Caco-2 (cell line): Measurements from ENCODE around the gene AGRN. TPM values are rescaled to one million over a fixed set of nuclear protein-coding genes. Genes with fewer than 3 reads are reported as not detected.
A peak's percentile ranks its signal among the peaks of the same experiment; 100 is the strongest.

ENCODE experiments used
- BruUV-seq: library from RNA; stranded (reverse); fragments of 400-500 nt; replicated peaks from 2 replicates; lab custom pipeline; 2021; lab: Mats Ljungman, UMichigan
- CTCF ChIA-PET: fragments of 300-600 bp; sonication (Branson Sonifier 250); formaldehyde crosslinking; loops from one replicate; lab custom pipeline; 2022; ENCODE audit warnings: antibody characterized with exemption; lab: Charles Lee
- POLR2A ChIA-PET: fragments of 300-600 bp; sonication (Branson Sonifier 250); formaldehyde crosslinking; loops from one replicate; lab custom pipeline; 2022; ENCODE audit warnings: antibody characterized with exemption; lab: Charles Lee
- DNase-seq, 2 experiments: peaks; one replicate each; pipeline versions ENCODE4 v3.0.0 to v3.0.0-alpha.2; 2020 to 2022
- H3K27me3 ChIP-seq: replicated peaks from 2 replicates; pipeline ENCODE4 v1.6.0; 2011; ENCODE audit warnings: low read length; ENCODE audit not compliant: control insufficient read depth, insufficient read depth
- H3K36me3 ChIP-seq: 2 replicates; pipeline ENCODE4 v1.5.1; 2011; ENCODE audit warnings: low read length; ENCODE audit not compliant: control insufficient read depth, insufficient read depth
- H3K4me1 ChIP-seq: fragments of 250-450 bp; sonication (Bioruptor Pico); 2 replicates; pipeline ENCODE4 v1.5.1; 2020; ENCODE audit warnings: mild to moderate bottlenecking
- H3K4me3 ChIP-seq: 2 replicates; pipeline ENCODE4 v1.5.1; 2011; ENCODE audit warnings: low read depth, mild to moderate bottlenecking, control low read depth, low read length
- H3K9me3 ChIP-seq: fragments of 250-450 bp; sonication (Bioruptor Pico); 2 replicates; pipeline ENCODE4 v1.5.1; 2020; ENCODE audit warnings: mild to moderate bottlenecking, moderate library complexity
- H3K27ac Mint-ChIP-seq: one replicate; pipeline ENCODE4 v1.8.0; 2022; ENCODE audit warnings: mixed read lengths; ENCODE audit not compliant: unreplicated experiment
- H3K27me3 Mint-ChIP-seq: one replicate; pipeline ENCODE4 v1.8.0; 2022; ENCODE audit warnings: mixed read lengths; ENCODE audit not compliant: insufficient read depth, unreplicated experiment
- H3K36me3 Mint-ChIP-seq: one replicate; pipeline ENCODE4 v1.8.0; 2022; ENCODE audit warnings: mild to moderate bottlenecking, mixed read lengths; ENCODE audit not compliant: insufficient read depth, unreplicated experiment
- H3K4me1 Mint-ChIP-seq: one replicate; pipeline ENCODE4 v1.8.0; 2022; ENCODE audit warnings: low read depth, mixed read lengths; ENCODE audit not compliant: unreplicated experiment
- H3K4me3 Mint-ChIP-seq: one replicate; pipeline ENCODE4 v1.8.0; 2022; ENCODE audit warnings: mild to moderate bottlenecking, moderate library complexity, mixed read lengths; ENCODE audit not compliant: unreplicated experiment
- H3K9me3 Mint-ChIP-seq: one replicate; pipeline ENCODE4 v1.8.0; 2022; ENCODE audit warnings: mixed read lengths; ENCODE audit not compliant: unreplicated experiment
- CTCF ChIP-seq, 2 experiments: fragments of 200-600 bp in 1 of 2; IDR thresholded peaks; 1 replicate in 1 of 2; 2 replicates in 1 of 2; pipeline versions ENCODE4 v1.5.1 to v1.8.0; 2011 to 2022; ENCODE audit warnings: antibody characterized with exemption in 1 of 2, control low read depth in 1 of 2, inconsistent platforms in 1 of 2, low read depth in 1 of 2, low read length in 1 of 2, mild to moderate bottlenecking in 1 of 2, moderate library complexity in 1 of 2; ENCODE audit not compliant: insufficient read depth in 1 of 2, severe bottlenecking in 1 of 2, unreplicated experiment in 1 of 2
- intact Hi-C: fragments of 100-400 bp; cut with micrococcal nuclease; formaldehyde crosslinking; loops from one replicate; pipeline ENCODE4 v1.10.0; 2022; ENCODE audit not compliant: unreplicated experiment
- total RNA-seq: library from RNA; stranded (reverse); gene quantifications from 2 replicates; pipeline ENCODE4 v1.2.3, GENCODE V29; 2022

Gene AGRN
- total RNA-seq, 1 experiment from 2014 or later = 176 TPM

DNA sequence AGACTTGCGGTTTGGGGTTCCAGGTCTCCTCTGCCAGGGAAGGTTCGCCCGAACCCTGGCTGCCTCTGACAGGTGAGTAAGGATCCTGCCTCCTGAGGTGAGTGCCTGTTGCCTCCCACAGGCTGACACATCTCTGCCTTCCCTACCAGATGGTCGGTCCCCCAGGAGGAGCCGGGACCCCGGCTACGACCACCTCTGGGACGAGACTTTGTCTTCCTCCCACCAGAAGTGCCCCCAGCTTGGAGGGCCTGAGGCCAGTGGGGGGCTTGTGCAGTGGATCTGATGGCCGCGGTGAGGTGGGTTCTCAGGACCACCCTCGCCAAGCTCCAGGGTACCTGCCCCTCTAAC, 45.7 kb upstream of the AGRN start:
- peaks cover 9% of the 10 kb centered on the region for H3K36me3 Mint-ChIP-seq
- DNase-seq = no peak

DNA sequence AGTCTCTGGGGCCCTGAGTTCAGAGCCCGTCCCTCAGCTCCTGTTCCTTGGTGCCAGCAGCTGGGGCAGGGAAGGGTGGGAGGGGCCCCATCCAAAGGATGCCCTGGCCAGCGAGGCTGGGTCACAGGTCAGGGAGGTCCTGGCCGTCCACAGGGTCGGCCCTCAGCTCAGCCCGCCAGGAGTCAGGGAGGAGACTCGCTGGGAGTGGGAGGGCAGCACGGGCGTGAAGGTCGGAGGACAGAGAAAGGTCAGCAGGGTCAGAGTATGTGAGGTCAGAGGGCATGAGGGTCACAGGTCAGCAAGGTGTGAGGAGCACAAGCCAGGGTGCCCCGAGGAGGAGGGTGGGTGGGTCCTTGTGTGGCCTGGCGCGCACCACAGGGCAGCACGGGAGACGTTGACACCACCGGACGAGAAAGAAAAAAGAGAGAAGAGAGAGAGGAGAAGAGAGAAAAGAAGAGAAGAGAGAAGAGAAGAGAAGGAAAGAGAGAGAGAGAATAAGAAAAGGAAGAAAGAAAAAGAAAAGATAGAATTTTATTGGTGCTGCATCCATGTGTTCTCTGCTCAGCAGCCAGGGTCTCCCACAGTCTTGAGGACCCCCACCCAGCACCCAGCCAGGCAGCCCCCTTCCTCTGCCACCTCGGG, 45.1 kb upstream of the AGRN start:
- no peak for TF ChIP-seq CTCF (IDR thresholded peaks at IDR 0.05; ENCODE audit: insufficient read depth in 1 of 2, low read depth in 1 of 2, low read length in 1 of 2, severe bottlenecking in 1 of 2, unreplicated experiment in 1 of 2)
- no peaks in the 10 kb centered on the region for H3K9me3 Mint-ChIP-seq
- Histone ChIP-seq H3K4me3 (no peak overlapping the region), H3K4me1 (peaks cover 5% of the 10 kb centered on the region; the same call in 1 of the 2 replicates), H3K9me3 (no peaks in the 10 kb centered on the region), H3K27me3 (no peaks in the 10 kb centered on the region), H3K36me3 (no peaks in the 10 kb centered on the region)
- H3K36me3 Mint-ChIP-seq = peaks cover 9% of the 10 kb centered on the region
- intact Hi-C loops = no loop called here
- no peak overlapping the region for H3K27ac Mint-ChIP-seq
- ChIA-PET CTCF (interaction anchor here (0.7 kb wide), 1 partner anchor 41 kb away, joined by 3 read pairs; no protein-coding TSS in a partner anchor), POLR2A (no interaction called here)
- no TSS peak for BruUV-seq
- DNase-seq = no peak
- H3K4me1 Mint-ChIP-seq = peaks cover 11% of the 10 kb centered on the region
- H3K27me3 Mint-ChIP-seq = no peaks in the 10 kb centered on the region
- H3K4me3 Mint-ChIP-seq = peak overlapping the region; percentile 48

More for the DNA sequence above, 45.7 kb upstream of the AGRN start:
- Histone ChIP-seq H3K27me3 (no peaks in the 10 kb centered on the region), H3K4me1 (peaks cover 5% of the 10 kb centered on the region; the same call in 1 of the 2 replicates), H3K4me3 (no peak overlapping the region), H3K9me3 (no peaks in the 10 kb centered on the region), H3K36me3 (no peaks in the 10 kb centered on the region)
- Mint-ChIP-seq H3K4me3 (no peak overlapping the region), H3K27me3 (no peaks in the 10 kb centered on the region), H3K27ac (no peak overlapping the region), H3K4me1 (peaks cover 11% of the 10 kb centered on the region), H3K9me3 (no peaks in the 10 kb centered on the region)
- TF ChIP-seq CTCF (IDR thresholded peaks at IDR 0.05; ENCODE audit: insufficient read depth in 1 of 2, low read depth in 1 of 2, low read length in 1 of 2, severe bottlenecking in 1 of 2, unreplicated experiment in 1 of 2) = no peak
- BruUV-seq = no TSS peak
- POLR2A ChIA-PET = no interaction called here
- intact Hi-C loops = no loop called here
- CTCF ChIA-PET = no interaction called here

GRCh38 chr1:975365-975764, 44.6 kb upstream of the AGRN start:
- ChIA-PET CTCF (interaction anchor here (0.7 to 1.5 kb wide), 2 partner anchors 8 to 42 kb away, joined by 3 to 8 read pairs; partner anchors contain the start of gene PLEKHN1), POLR2A (no interaction called here)
- BruUV-seq = no TSS peak
- H3K4me3 ChIP-seq = peak overlapping the region; percentile 48; the same call in 1 of the 2 replicates
- H3K36me3 ChIP-seq = no peaks in the 10 kb centered on the region
- TF ChIP-seq CTCF (IDR thresholded peaks at IDR 0.05; ENCODE audit: insufficient read depth in 1 of 2, low read depth in 1 of 2, low read length in 1 of 2, severe bottlenecking in 1 of 2, unreplicated experiment in 1 of 2) = no peak
- H3K9me3 Mint-ChIP-seq = no peaks in the 10 kb centered on the region
- no peak for DNase-seq
- no peaks in the 10 kb centered on the region for H3K27me3 Mint-ChIP-seq
- H3K27me3 ChIP-seq = no peaks in the 10 kb centered on the region
- peak overlapping the region; percentile 4 for H3K27ac Mint-ChIP-seq
- H3K4me1 ChIP-seq = peaks cover 5% of the 10 kb centered on the region; the same call in 1 of the 2 replicates
- peaks cover 11% of the 10 kb centered on the region for H3K4me1 Mint-ChIP-seq
- peak overlapping the region; percentile 67 for H3K4me3 Mint-ChIP-seq
- no peaks in the 10 kb centered on the region for H3K9me3 ChIP-seq
- H3K36me3 Mint-ChIP-seq = peaks cover 9% of the 10 kb centered on the region
- intact Hi-C loops = no loop called here
